A673 (cell line): ENCODE results near the gene GPATCH2L. TPM values are rescaled to one million over a fixed set of nuclear protein-coding genes. Genes with fewer than 3 reads are reported as not detected.

ENCODE experiments used
- Bru-seq: library from RNA; stranded (reverse); fragments of 400-500 nt; gene quantifications from one replicate; lab custom pipeline; 2021; lab: Mats Ljungman, UMichigan
- BruChase-seq, 2 experiments: library from RNA; stranded (reverse); fragments of 400-500 nt; gene quantifications; one replicate each; lab custom pipeline; 2021; lab: Mats Ljungman, UMichigan
- BruUV-seq: library from RNA; stranded (reverse); fragments of 400-500 nt; replicated peaks from 2 replicates; lab custom pipeline; 2021; lab: Mats Ljungman, UMichigan
- CTCF ChIA-PET: fragments of 300-600 bp; sonication (Branson Sonifier 250); formaldehyde crosslinking; loops from one replicate; lab custom pipeline; 2022; ENCODE audit warnings: antibody characterized with exemption; lab: Charles Lee
- POLR2A ChIA-PET: fragments of 300-600 bp; sonication (Branson Sonifier 250); formaldehyde crosslinking; loops from one replicate; lab custom pipeline; 2022; ENCODE audit warnings: antibody characterized with exemption; ENCODE audit not compliant: low non-redundant PET; lab: Charles Lee
- DNase-seq: peaks from one replicate; pipeline ENCODE4 v3.0.0-alpha.2; 2015; ENCODE audit warnings: low spot score
- H3K27ac ChIP-seq: fragments of 200-600 bp; sonication (generic); 2 replicates; pipeline ENCODE4 v1.5.1; 2016; ENCODE audit warnings: mixed run types, low read depth, mild to moderate bottlenecking, mixed read lengths, antibody characterized with exemption, low read length; ENCODE audit not compliant: poor library complexity, severe bottlenecking
- H3K27me3 ChIP-seq: fragments of 200-600 bp; sonication (generic); replicated peaks from 2 replicates; pipeline ENCODE4 v1.6.1; 2017; ENCODE audit warnings: mixed run types, low read depth, mild to moderate bottlenecking, mixed read lengths, antibody characterized with exemption, low read length; ENCODE audit not compliant: insufficient read depth, poor library complexity
- H3K36me3 ChIP-seq: fragments of 200-600 bp; sonication (generic); 2 replicates; pipeline ENCODE4 v1.6.1; 2016; ENCODE audit warnings: mixed run types, mild to moderate bottlenecking, mixed read lengths, antibody characterized with exemption, low read length; ENCODE audit not compliant: insufficient read depth, poor library complexity, severe bottlenecking
- H3K4me1 ChIP-seq: fragments of 200-600 bp; sonication (generic); 2 replicates; pipeline ENCODE4 v1.6.1; 2017; ENCODE audit warnings: mixed run types, mild to moderate bottlenecking, mixed read lengths, antibody characterized with exemption, low read length; ENCODE audit not compliant: insufficient read depth, poor library complexity, severe bottlenecking
- H3K4me3 ChIP-seq: fragments of 200-600 bp; sonication (generic); 2 replicates; pipeline ENCODE4 v1.5.1; 2016; ENCODE audit warnings: low read depth, mixed run types, mild to moderate bottlenecking, mixed read lengths, low read length; ENCODE audit not compliant: poor library complexity, severe bottlenecking
- H3K9me3 ChIP-seq: fragments of 200-600 bp; sonication (generic); 2 replicates; pipeline ENCODE4 v1.6.1; 2016; ENCODE audit warnings: mixed run types, low read depth, mild to moderate bottlenecking, mixed read lengths, antibody characterized with exemption, low read length; ENCODE audit not compliant: poor library complexity, severe bottlenecking
- CTCF ChIP-seq: fragments of 300-800, 200-600 bp; sonication (generic); conservative IDR thresholded peaks from 2 replicates; pipeline ENCODE4 v1.5.1; 2017; ENCODE audit warnings: low read depth, mild to moderate bottlenecking, antibody characterized with exemption, low read length, moderate library complexity, mixed read lengths
- EZH2 ChIP-seq: fragments of 200-600 bp; sonication (generic); IDR thresholded peaks from 2 replicates; pipeline ENCODE4 v1.6.1; 2017; ENCODE audit warnings: borderline replicate concordance, low read depth, mild to moderate bottlenecking, mixed read lengths, antibody characterized with exemption, low read length; ENCODE audit not compliant: poor library complexity, severe bottlenecking
- intact Hi-C: fragments of 100-400 bp; cut with micrococcal nuclease; formaldehyde crosslinking; loops from one replicate; pipeline ENCODE4 v1.10.0; 2022; ENCODE audit not compliant: unreplicated experiment
- long read RNA-seq: library from polyadenylated mRNA; stranded (forward); transcript quantifications from one replicate; pipeline ENCODE4 v2.0.0, GENCODE V29; 2022
- total RNA-seq: library from RNA; stranded (reverse); gene quantifications from 2 replicates; pipeline ENCODE4 v1.2.3, GENCODE V29; 2021

Gene GPATCH2L
- 60.3 and 63.2 TPM in 2 replicates for total RNA-seq
- percentile 89 among the genes with signal in this experiment for Bru-seq, nascent RNA
- percentile 93 among the genes with signal in this experiment for BruChase-seq, experiment 1, labeled RNA remaining after a 2-hour chase
- BruChase-seq, experiment 2, labeled RNA remaining after a 6-hour chase, result percentile 89 among the genes with signal in this experiment
- long read RNA-seq, full-length matches to known transcripts, result 6 of 47 reads
- long read RNA-seq, partial matches to known transcripts, result 20 of 47 reads
- long read RNA-seq, other reads (novel, unspliced or antisense), result 21 of 47 reads

- ChIA-PET POLR2A (no interaction called here), CTCF (no interaction called here)
- BruUV-seq, result TSS peak; percentile 62
- Histone ChIP-seq H3K4me3 (peak within 1 kb of the TSS; percentile 84), H3K27ac (peak within 1 kb of the TSS; percentile 84), H3K9me3 (no peaks in the 10 kb centered on the region), H3K36me3 (peaks cover 20% of the 10 kb centered on the region), H3K4me1 (peaks cover 20% of the 10 kb centered on the region), H3K27me3 (peaks cover 28% of the 10 kb centered on the region)
- intact Hi-C loops, result no loop called here
- DNase-seq, result peak; percentile 95
- TF ChIP-seq EZH2 (no peak), CTCF (no peak)
Observed at GRCh38 chr14:76151398-76152332, at the start of gene GPATCH2L. Gene GPATCH2L (plus strand): TSS chr14:76151922. CDS start chr14:76154364, 2,442 bp downstream.

- CTCF ChIA-PET, result no interaction called here
- Histone ChIP-seq H3K4me3 (no peak overlapping the region), H3K27me3 (no peaks in the 10 kb centered on the region), H3K36me3 (no peaks in the 10 kb centered on the region), H3K9me3 (no peaks in the 10 kb centered on the region), H3K4me1 (no peaks in the 10 kb centered on the region), H3K27ac (no peak overlapping the region)
- POLR2A ChIA-PET, result no interaction called here
- no TSS peak for BruUV-seq
- no peak for DNase-seq
- TF ChIP-seq EZH2 (no peak), CTCF (no peak)
- intact Hi-C loops, result no loop called here
Observed at GRCh38 chr14:76104802-76105355, 46.8 kb upstream of the GPATCH2L start.

- no TSS peak for BruUV-seq
- POLR2A ChIA-PET, result no interaction called here
- CTCF ChIA-PET, result no interaction called here
- intact Hi-C loops, result no loop called here
- TF ChIP-seq CTCF, result no peak
- no peaks in the 10 kb centered on the region for H3K27me3 ChIP-seq
- H3K4me1 ChIP-seq, result no peaks in the 10 kb centered on the region
- no peak overlapping the region for H3K4me3 ChIP-seq
- no peaks in the 10 kb centered on the region for H3K36me3 ChIP-seq
- DNase-seq, result no peak
- no peaks in the 10 kb centered on the region for H3K9me3 ChIP-seq
- H3K27ac ChIP-seq, result no peak overlapping the region
Observed at GRCh38 chr14:76106188-76106587, 45.5 kb upstream of the GPATCH2L start.
